NCI-H526 treated with DMSO at 0.1 percent for 48 hours (cell line): ENCODE data around the gene GRIA1.
"Not testable (repeated sequence)": the region's sequence is repeated elsewhere in the genome, so short reads cannot be mapped to it uniquely, and the experiment has no call there.

Experiments
- DNase-seq: peaks from one replicate; lab custom pipeline; 2025; lab: John Stamatoyannopoulos, UW

Gene GRIA1

GRCh38 chr5:153719324-153719723, 228.9 kb downstream of the GRIA1 start:
- DNase-seq = no peak

GRCh38 chr5:153723022-153723610, 232.6 kb downstream of the GRIA1 start:
- DNase-seq = not testable (repeated sequence)

- DNase-seq = no peak
Measured at GRCh38 chr5:153742060-153742459, 251.6 kb downstream of the GRIA1 start.

GRCh38 chr5:153744751-153745150, 254.3 kb downstream of the GRIA1 start:
- no peak for DNase-seq

- no peak for DNase-seq
Measured at GRCh38 chr5:153745778-153746395, 255.4 kb downstream of the GRIA1 start.

GRCh38 chr5:153746440-153746839, 256.0 kb downstream of the GRIA1 start:
- no peak for DNase-seq

- DNase-seq = no peak
Measured at GRCh38 chr5:153748823-153749222, 258.4 kb downstream of the GRIA1 start.

GRCh38 chr5:153749960-153750359, 259.5 kb downstream of the GRIA1 start:
- DNase-seq = no peak

- no peak for DNase-seq
Measured at GRCh38 chr5:153751251-153751650, 260.8 kb downstream of the GRIA1 start.

GRCh38 chr5:153752890-153753289, 262.4 kb downstream of the GRIA1 start:
- no peak for DNase-seq

- DNase-seq = no peak
Measured at GRCh38 chr5:153753645-153754432, 263.4 kb downstream of the GRIA1 start.

- DNase-seq = no peak
Measured at GRCh38 chr5:153755913-153756500, 265.5 kb downstream of the GRIA1 start.

- DNase-seq = no peak
Measured at GRCh38 chr5:153756540-153756939, 266.1 kb downstream of the GRIA1 start.

- no peak for DNase-seq
Measured at GRCh38 chr5:153765987-153766386, 275.5 kb downstream of the GRIA1 start.

GRCh38 chr5:153767221-153768188, 277.0 kb downstream of the GRIA1 start:
- no peak for DNase-seq

GRCh38 chr5:153770066-153770465, 279.6 kb downstream of the GRIA1 start:
- DNase-seq = no peak

- DNase-seq = no peak
Measured at GRCh38 chr5:153774686-153775085, 284.2 kb downstream of the GRIA1 start.

- no peak for DNase-seq
Measured at GRCh38 chr5:153775923-153776322, 285.5 kb downstream of the GRIA1 start.

GRCh38 chr5:153777681-153778581, 287.5 kb downstream of the GRIA1 start:
- DNase-seq = no peak

GRCh38 chr5:153779836-153780235, 289.4 kb downstream of the GRIA1 start:
- DNase-seq = no peak
